Esophagus muscularis mucosa (tissue), 4 donors: ENCODE data around the gene YIPF6.

Experiments
- CTCF ChIP-seq, 3 experiments: fragments of 200-600 bp in 2 of 3; fragments of 450-650 bp in 1 of 3; sonication (generic) in 2 of 3; IDR thresholded peaks; one replicate each; pipeline ENCODE4 v1.5.1; 2017 to 2019; ENCODE audit warnings: antibody characterized with exemption in 3 of 3, mild to moderate bottlenecking in 2 of 3, moderate library complexity in 1 of 3
- EP300 ChIP-seq: sonication (generic); formaldehyde crosslinking; IDR thresholded peaks from one replicate; pipeline ENCODE4 v1.6.1; 2017; ENCODE audit warnings: antibody characterized with exemption
- POLR2A ChIP-seq: fragments of 450-650 bp; IDR thresholded peaks from one replicate; pipeline ENCODE4 v1.6.1; 2017; ENCODE audit warnings: antibody characterized with exemption, moderate library complexity, mild to moderate bottlenecking, low read depth
- POLR2AphosphoS5 ChIP-seq, 2 donors: sonication (generic); formaldehyde crosslinking; IDR thresholded peaks; one replicate each; pipeline ENCODE4 v1.6.1; 2017; ENCODE audit warnings: antibody characterized with exemption in 2 of 2

DNA sequence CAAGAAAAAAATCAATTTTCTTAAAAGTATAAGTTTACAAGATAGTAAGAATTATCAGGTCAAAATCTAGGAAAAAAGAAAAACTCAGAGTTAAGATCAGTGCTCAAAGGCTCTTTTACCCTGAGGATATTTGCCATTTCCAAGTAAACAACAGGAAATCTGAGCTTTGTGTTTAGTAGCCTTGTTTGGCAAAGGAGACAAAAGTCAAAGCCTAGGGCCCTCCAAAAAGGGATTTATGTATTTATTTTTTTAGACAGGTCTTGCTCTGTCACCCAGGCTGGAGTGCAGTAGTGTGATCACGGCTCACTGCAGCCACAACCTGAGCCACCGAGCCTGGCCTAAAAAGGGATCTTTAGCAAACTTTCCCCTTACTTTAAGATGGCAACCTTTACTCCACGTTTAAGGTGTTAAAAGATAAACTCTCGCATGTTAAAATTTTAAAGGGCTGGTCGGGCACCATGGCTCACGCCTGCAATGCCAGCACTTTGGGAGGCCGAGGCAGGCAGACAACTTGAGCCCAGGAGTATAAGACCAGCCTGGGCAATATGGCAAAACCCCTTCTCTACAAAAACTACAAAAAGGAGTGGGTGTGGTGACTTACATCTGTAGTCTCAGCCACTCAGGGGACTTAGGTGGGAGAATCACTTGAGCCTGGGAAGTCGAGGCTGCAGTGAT is 44.2 kb upstream of the YIPF6 start:
- no peak for TF ChIP-seq CTCF (IDR thresholded peaks at IDR 0.05)
- no peak for TF ChIP-seq POLR2A
- TF ChIP-seq POLR2AphosphoS5 (IDR thresholded peaks at IDR 0.05): no peak
- TF ChIP-seq EP300: no peak
